NAMALWA (cell line): ENCODE measurements around the gene OLIG2.

Experiments used
- DNase-seq: peaks from one replicate; pipeline ENCODE4 v3.0.0-alpha.2; 2015; ENCODE audit warnings: low spot score

The OLIG2 gene

DNA sequence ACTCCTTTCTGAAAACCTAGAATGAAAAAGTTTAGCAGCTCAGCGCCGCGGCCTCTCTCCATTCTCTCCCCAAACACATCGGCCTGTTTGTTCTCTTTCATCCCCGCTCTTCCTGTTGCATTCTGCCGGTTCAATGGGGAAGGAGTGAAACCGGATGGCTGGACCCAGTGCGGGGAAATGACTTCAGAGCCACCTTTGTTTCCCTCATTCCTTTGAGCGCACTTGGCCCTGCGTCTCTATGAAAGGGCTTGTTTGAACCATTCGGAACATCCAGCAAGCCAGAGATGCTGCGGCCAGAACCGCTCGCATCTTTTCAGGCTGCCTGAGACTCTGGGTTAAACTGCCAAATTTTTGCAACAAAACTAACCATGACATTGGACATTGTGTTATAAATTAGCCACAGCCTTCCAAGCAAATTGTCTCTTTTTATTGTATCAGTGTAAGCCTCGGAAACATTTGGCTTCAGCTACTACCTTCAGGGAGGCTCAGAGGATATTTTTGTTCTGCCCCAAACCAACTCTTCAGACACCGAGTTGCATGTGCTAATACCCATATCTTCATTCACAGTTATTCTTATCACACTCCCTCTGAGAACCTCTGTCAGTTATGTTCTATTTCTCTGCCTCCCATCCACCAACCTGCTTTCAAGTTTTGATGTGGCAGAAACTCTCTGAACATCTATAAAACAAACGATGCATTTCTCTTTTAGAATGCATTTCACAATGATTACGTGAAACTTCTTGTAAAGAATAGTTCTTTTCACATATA lies 39.1 kb downstream of the OLIG2 start:
- DNase-seq: no peak

DNA sequence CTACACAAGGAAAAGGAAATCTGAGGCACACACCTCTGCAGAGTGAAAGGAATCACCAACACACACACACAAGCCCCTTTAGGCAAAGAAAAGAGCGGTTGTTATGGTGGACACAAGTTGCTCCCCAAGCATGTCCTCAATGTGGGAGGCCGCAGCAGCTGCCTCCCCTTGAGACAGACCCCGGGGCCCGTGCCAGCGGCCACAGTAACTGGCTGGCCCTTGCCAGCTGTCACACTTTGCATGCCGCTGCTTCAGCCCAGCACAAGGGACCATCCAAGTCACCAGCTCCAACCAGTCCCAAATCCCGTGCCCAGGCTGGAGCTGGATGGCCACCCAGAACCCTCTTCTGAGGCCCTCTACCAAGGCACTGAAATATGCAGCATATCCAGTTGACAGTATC lies 41.3 kb downstream of the OLIG2 start:
- DNase-seq: no peak

DNA sequence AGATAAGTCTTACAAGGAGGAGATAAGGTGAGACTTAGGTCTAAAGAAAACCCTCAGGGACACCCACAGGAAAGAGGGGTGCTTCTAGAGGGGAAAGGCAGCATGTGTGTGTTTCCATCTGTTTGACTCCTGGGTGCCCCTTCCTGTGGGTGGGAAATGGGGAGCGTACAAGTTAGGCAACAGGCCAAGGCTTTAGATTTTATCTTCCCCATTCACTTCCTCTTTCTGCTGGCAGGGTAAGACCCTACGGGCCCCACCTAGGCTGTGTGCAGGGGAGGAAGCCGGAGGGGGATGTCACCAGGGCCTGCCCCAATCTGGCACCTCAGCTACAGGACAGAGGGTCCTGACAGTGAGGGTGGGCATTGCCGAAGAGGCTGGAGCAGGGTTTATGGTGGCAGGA lies 41.7 kb downstream of the OLIG2 start:
- DNase-seq: peak; percentile 32

DNA sequence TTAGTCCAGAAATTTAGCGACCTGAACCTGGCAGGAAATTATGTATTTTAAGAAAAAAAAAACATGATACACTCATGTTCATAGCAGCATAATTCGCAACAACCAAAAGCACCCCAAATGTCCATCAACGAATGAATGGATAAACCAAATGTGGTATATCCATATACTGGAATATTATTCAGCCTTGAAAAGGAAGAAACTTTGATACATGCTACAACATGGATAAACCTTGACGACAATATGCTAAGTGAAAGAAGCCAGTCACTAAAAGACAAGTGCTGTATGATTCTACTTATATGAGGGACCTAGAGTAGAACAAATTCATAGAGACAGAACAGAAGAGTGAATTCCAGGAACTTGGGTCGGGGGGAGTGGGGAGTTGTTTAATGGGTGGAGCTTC lies 43.5 kb downstream of the OLIG2 start:
- no peak for DNase-seq

DNA sequence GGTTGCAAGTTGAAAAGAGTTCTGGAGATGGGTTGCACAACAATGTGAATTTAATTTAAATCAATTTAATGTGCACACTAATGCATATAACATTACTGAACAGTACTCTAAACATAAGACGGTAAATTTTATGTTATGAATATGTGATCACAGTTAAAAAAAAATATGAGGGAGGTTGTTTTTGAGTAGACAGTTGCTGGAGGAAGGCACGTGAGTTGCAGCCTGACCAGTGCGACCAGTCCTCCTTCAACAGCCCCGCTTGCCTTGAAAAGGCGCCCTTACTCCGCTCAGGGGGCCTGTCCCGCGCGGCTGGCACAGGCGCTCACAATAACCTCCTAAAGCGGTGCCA lies 43.9 kb downstream of the OLIG2 start:
- DNase-seq: no peak

DNA sequence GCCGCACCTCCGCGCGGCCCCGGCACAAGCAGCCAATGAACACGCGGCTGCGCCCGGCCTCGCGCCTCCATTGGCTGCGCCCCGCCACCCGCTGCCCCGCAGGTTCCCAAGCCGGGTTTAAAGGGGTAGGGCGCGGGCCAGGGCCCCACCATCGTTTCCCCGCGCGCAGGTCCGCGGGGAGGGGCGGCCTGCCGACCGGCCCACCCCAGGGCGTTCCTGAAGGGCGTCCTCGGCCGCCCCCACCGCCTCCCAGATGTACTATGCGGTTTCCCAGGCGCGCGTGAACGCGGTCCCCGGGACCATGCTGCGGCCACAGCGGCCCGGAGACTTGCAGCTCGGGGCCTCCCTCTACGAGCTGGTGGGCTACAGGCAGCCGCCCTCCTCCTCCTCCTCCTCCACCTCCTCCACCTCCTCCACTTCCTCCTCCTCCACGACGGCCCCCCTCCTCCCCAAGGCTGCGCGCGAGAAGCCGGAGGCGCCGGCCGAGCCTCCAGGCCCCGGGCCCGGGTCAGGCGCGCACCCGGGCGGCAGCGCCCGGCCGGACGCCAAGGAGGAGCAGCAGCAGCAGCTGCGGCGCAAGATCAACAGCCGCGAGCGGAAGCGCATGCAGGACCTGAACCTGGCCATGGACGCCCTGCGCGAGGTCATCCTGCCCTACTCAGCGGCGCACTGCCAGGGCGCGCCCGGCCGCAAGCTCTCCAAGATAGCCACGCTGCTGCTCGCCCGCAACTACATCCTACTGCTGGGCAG lies 44.4 kb downstream of the OLIG2 start, which contains the start of gene OLIG1:
TSS of gene OLIG1 (plus strand) at position 148 of the 750 bp plus-strand sequence. CDS start at position 254, 106 bp downstream.
- DNase-seq: no peak

DNA sequence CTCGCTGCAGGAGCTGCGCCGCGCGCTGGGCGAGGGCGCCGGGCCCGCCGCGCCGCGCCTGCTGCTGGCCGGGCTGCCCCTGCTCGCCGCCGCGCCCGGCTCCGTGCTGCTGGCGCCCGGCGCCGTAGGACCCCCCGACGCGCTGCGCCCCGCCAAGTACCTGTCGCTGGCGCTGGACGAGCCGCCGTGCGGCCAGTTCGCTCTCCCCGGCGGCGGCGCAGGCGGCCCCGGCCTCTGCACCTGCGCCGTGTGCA lies 44.9 kb downstream of the OLIG2 start:
- DNase-seq: no peak

DNA sequence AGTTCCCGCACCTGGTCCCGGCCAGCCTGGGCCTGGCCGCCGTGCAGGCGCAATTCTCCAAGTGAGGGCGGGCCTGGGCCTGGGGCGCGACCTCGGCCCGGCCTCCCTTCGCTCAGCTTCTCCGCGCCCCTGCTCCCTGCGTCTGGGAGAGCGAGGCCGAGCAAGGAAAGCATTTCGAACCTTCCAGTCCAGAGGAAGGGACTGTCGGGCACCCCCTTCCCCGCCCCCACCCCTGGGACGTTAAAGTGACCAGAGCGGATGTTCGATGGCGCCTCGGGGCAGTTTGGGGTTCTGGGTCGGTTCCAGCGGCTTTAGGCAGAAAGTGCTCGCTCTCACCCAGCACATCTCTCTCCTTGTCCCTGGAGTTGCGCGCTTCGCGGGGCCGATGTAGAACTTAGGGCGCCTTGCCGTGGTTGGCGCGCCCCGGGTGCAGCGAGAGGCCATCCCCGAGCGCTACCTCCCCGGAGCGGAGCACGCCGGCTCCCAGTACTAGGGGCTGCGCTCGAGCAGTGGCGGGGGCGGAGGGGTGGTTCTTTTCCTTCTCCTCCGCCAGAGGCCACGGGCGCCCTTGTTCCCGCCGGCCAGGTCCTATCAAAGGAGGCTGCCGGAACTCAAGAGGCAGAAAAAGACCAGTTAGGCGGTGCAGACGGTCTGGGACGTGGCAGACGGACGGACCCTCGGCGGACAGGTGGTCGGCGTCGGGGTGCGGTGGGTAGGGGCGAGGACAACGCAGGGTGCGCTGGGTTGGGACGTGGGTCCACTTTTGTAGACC lies 45.4 kb downstream of the OLIG2 start:
- DNase-seq: no peak

DNA sequence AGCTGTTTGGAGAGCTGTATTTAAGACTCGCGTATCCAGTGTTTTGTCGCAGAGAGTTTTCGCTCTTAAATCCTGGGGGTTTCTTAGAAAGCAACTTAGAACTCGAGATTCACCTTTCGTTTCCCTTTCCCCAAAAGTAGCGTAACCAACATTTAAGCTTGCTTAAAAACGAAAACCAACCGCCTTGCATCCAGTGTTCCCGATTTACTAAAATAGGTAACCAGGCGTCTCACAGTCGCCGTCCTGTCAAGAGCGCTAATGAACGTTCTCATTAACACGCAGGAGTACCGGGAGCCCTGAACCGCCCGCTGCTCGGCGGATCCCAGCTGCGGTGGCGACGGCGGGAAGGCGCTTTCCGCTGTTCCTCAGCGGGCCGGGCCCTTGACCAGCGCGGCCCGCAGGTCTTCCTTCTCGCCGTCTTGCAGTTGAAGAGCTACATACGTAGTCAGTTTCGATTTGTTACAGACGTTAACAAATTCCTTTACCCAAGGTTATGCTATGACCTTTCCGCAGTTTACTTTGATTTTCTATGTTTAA lies 46.1 kb downstream of the OLIG2 start:
- no peak for DNase-seq

DNA sequence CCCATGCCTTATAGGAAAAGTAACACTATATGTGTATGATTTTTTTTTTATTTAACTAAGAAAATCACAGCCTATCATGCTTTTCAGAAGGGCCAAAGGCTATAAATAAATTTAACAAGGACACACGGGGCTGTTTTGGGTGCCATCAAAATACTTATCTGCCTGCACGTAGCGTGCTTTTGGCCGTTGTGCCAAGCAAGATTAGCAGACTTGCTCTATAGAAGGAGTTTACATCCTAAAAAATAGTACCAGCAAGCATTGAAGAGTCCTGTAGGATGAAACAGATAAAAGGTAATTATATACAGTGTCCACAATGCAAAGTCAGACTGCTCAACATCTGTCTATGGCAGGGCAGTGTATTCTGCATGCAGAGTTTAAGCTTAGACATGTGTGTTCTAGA lies 47.9 kb downstream of the OLIG2 start:
- DNase-seq: no peak

DNA sequence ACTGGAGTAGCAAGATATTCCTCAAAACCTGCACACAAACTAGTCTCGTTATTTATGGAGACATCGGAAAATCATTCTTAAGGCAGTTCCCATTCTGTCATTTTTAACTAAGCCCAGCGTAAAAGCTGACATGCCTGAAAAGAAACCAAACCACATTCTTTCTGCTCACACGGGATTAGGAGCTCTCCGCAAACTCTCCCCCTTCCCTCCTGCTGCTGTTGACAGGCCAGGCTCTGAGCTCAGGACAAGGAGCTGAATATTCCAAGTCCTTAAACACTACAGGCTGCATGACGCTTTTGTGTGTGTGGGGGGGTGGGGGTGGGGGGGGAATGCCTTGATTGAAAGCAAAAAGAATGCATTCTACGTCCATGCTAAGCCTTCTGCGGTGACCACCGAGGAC lies 49.4 kb downstream of the OLIG2 start:
- DNase-seq: no peak

DNA sequence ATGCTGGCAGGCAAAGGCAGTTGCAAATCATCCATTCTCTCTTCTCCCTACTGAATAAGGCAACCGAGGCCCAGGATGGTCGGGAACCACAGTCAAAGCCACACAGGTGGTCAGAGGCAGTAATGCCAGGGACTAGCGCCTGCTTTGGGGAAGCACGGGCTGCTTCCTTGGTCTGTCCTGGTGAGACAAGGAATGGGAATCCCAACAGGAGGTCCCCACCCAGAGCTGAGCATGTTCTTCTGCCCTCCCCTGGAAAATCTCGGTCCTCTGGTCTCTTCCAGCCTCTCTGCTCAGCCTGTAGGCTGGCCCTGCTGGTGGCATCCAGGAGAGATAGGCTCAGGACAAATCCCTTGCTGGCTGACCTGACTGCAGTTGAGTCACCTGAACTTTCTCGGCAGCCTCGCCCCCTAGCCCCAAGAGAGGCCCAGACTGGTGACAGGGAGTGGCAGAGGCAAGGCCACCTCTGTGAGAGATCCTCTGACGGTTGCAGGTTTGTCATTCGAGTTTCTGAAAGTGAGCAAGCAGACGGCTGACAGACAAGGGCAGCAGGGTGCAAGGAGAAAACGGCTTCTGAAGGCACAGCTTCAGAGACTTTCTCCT lies 50.0 kb downstream of the OLIG2 start:
- DNase-seq: no peak

DNA sequence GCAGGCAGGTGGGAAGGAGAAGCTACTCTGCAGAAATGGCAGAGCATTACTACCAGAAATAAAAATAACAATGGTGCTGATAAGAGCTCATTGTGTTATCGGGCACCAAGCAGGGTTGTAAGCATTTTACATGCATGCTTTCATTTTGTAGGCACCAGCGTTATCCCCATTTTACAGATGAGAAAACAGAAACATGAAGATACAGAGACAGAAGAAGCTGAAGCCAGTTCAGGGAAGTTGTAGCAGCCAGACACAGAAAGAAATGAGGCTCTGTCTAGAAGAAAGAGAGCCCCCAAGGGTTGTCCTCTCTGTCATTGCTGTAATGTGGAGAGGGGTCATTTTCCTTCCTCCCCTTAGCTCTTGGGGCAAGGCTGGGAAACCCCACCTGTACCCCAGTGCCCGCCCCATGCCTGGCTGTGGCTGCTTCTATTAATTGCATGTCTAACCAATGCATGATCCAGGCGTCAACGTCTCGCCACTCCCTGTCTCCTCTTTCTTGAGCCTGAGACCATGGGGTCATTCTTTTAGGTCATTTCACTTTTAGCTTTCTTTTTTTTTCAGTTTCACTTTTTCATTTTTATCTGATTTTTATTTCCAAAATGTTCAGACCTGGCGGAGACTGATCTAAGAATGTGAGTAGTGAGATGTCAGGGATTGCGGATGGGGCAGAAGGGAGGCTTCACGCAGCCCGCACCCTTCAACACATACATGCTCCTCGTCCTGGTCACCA lies 51.0 kb downstream of the OLIG2 start:
- no peak for DNase-seq
